Measurements from ENCODE around the gene CDKN2D. TPM values are rescaled to one million over a fixed set of nuclear protein-coding genes. Genes with fewer than 3 reads are reported as not detected.

The CDKN2D gene
- total and polyA plus RNA-seq, 2 of the 13 experiments (the other 11 are each of a cell fraction or from before 2014, with no cell fraction given) = 5.4 to 8.6 TPM

- Histone ChIP-seq H3K27me3 (ENCODE audit: control insufficient read depth in 1 of 2, insufficient read depth in 2 of 2, low read length in 2 of 2) (no peaks in the 10 kb centered on the region), H3K4me3 (replicated peaks in 1 of 3; ENCODE audit: insufficient read depth in 1 of 3, low read depth in 2 of 3, low read length in 3 of 3) (no peak overlapping the region), H4K20me1 (ENCODE audit: insufficient read depth, low read length) (no peaks in the 10 kb centered on the region), H3K79me2 (ENCODE audit: insufficient read depth, low read length) (no peaks in the 10 kb centered on the region), H3K27ac (ENCODE audit: extremely low read length, insufficient read depth, low read length) (no peak overlapping the region), H3K4me2 (ENCODE audit: low read depth, low read length) (no peak overlapping the region), H2AFZ (ENCODE audit: low read length) (no peak overlapping the region), H3K36me3 (replicated peaks in 1 of 2; ENCODE audit: control insufficient read depth in 1 of 2, insufficient read depth in 2 of 2, low read length in 2 of 2) (peaks cover 11 to 50% of the 10 kb centered on the region in 2 experiments; a peak in 4 of 5 replicates), H3K4me1 (ENCODE audit: insufficient read depth, low read length) (peaks cover 17% of the 10 kb centered on the region), H3K9ac (ENCODE audit: insufficient read depth, low read depth, low read length) (no peak overlapping the region), H3K9me3 (ENCODE audit: low read length) (no peaks in the 10 kb centered on the region)
- no TSS peak for BruUV-seq (replicated peaks)
- ATAC-seq (no peak), FAIRE-seq (no peak), DNase-seq (ENCODE audit: low spot score) (no peak)
- ChIA-PET POLR2A (no interaction called here), CTCF (ENCODE audit: low intra/inter-chr PET ratio, low total read pairs) (no interaction called here)
- WGBS (ENCODE audit: low lambda C conversion rate) = 98% methylated on average over 10 of the region's 18 CpGs
- in situ Hi-C loops (cut with HindIII; ENCODE audit: extremely low pct_ligation_motif_present, low pct_unique_long_range_greater_than_20kb) = no loop called here
- intact Hi-C loops (cut with micrococcal nuclease; ENCODE audit: unreplicated experiment) = no loop called here
- TF ChIP-seq ZNF564 (CRISPR knock-in tag; IDR thresholded peaks at IDR 0.05) (no peak), ELF4 (CRISPR knock-in tag; IDR thresholded peaks at IDR 0.05; ENCODE audit: borderline replicate concordance) (no peak), TCF7 (IDR thresholded peaks at IDR 0.05; ENCODE audit: low read depth) (no peak), TFE3 (CRISPR knock-in tag; IDR thresholded peaks at IDR 0.05) (no peak), ZNF562 (CRISPR knock-in tag; IDR thresholded peaks at IDR 0.05; ENCODE audit: borderline replicate concordance) (no peak), ETV6 (CRISPR knock-in tag; conservative IDR thresholded peaks at IDR 0.05) (no peak), EED (CRISPR knock-in tag; IDR thresholded peaks at IDR 0.05) (no peak), HDAC2 (CRISPR knock-in tag; IDR thresholded peaks at IDR 0.05) (no peak), RARA (CRISPR knock-in tag; IDR thresholded peaks at IDR 0.05) (no peak), WIZ (CRISPR knock-in tag; IDR thresholded peaks at IDR 0.05) (no peak), ZNF263 (CRISPR knock-in tag; IDR thresholded peaks at IDR 0.05) (no peak), ZNF276 (CRISPR knock-in tag; IDR thresholded peaks at IDR 0.05; ENCODE audit: low read depth) (no peak), EP300 (IDR thresholded peaks at IDR 0.05; ENCODE audit: low read depth in 2 of 2, low read length in 2 of 2) (no peak), EP300 (CRISPR knock-in tag; IDR thresholded peaks at IDR 0.05; ENCODE audit: borderline replicate concordance) (no peak), ZZZ3 (CRISPR knock-in tag; IDR thresholded peaks at IDR 0.05; ENCODE audit: borderline replicate concordance) (no peak)
Measured at GRCh38 chr19:10548746-10549276, 20.0 kb downstream of the CDKN2D start.

Data from HepG2 (cell line).